ENCODE data around the gene CLDN19. TPM values are rescaled to one million over a fixed set of nuclear protein-coding genes. Genes with fewer than 3 reads are reported as not detected.
A peak's percentile ranks its signal among the peaks of the same experiment; 100 is the strongest.

Gene CLDN19
- total and polyA plus RNA-seq, 9 of the 15 experiments (the other 6 are each of a cell fraction or from before 2014, with no cell fraction given), result not detected

DNA sequence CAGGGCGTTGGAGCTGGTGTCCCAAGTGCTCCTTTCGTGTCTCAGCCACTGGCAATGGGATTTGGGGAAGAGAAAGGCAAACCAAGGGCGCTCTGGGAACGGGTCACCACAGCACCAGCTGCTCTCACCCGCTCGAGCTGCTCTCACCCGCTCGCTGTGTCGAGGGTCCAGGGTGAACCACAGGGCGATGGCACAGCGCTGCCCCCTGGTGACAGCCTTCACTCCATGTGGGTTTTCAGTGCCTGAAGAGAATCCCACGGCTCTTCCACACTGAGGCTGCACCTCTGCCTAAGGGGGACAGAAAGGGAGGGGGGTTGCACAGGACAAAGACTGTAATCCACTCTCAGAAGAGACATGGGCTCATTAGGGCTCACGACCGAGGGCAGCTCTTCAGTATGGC, 7.1 kb upstream of the CLDN19 start:
- Histone ChIP-seq H3K27me3 (ENCODE audit: control insufficient read depth in 2 of 2, insufficient read depth in 2 of 2, low read length in 2 of 2) (peaks cover 0 to 5% of the 10 kb centered on the region in 2 experiments; a peak in 1 of 5 replicates), H3K9me1 (ENCODE audit: control insufficient read depth, insufficient read depth, low read length) (peaks cover 8% of the 10 kb centered on the region), H3K9ac (ENCODE audit: insufficient read depth in 1 of 2, low read depth in 2 of 2, low read length in 2 of 2) (no peak overlapping the region), H3K36me3 (ENCODE audit: control insufficient read depth, insufficient read depth, low read length) (peaks cover 52% of the 10 kb centered on the region), H3K4me3 (no peak overlapping the region), H3K4me1 (replicated peaks in 1 of 2; ENCODE audit: control insufficient read depth in 2 of 2, insufficient read depth in 2 of 2, low read length in 2 of 2) (no peaks in the 10 kb centered on the region), H3K9me3 (replicated peaks; ENCODE audit: control insufficient read depth, insufficient read depth, low read depth, low read length) (no peaks in the 10 kb centered on the region), H4K20me1 (replicated peaks; ENCODE audit: control insufficient read depth, insufficient read depth, low read length) (no peaks in the 10 kb centered on the region), H3K27ac (ENCODE audit: extremely low read depth, low read depth, low read length) (no peak overlapping the region), H2AFZ (ENCODE audit: low read depth, low read length) (no peak overlapping the region), H3K79me2 (ENCODE audit: control insufficient read depth, insufficient read depth, low read length) (no peaks in the 10 kb centered on the region), H3K4me2 (ENCODE audit: insufficient read depth, low read length) (no peak overlapping the region)
- ChIA-PET POLR2A (interaction anchor here (0.5 to 2.1 kb wide), 4 partner anchors 19 to 1641 kb away, joined by 3 to 6 read pairs (median 3); partner anchors contain the start of genes C1orf50, P3H1 and YBX1), CTCF (ENCODE audit: low intra/inter-chr PET ratio) (interaction anchor here (0.7 to 1.4 kb wide), 3 partner anchors 169 to 601 kb away, joined by 3 to 10 read pairs (median 3); no protein-coding TSS in a partner anchor)
- peak; percentile 73 for ATAC-seq
- intact Hi-C loops (cut with micrococcal nuclease) (no loop called here), in situ Hi-C loops (cut with MboI) (loop anchor here (10.0 to 25.0 kb wide), 2 partner anchors 160 to 402 kb away; no protein-coding TSS in a partner anchor)
- 68% methylated on average over 14 of the region's 14 CpGs for WGBS (ENCODE audit: insufficient coverage, low coverage, missing lambda C conversion rate)
- peak; percentile 60 for FAIRE-seq
- peak; percentile 43 to 55 (median 52) for DNase-seq (ENCODE audit: extremely low read depth in 1 of 4, low spot score in 3 of 4)
- BruUV-seq (replicated peaks), result no TSS peak
- TF ChIP-seq ZNF121 (CRISPR knock-in tag; conservative IDR thresholded peaks at IDR 0.05) (no peak), KAT8 (IDR thresholded peaks at IDR 0.05; ENCODE audit: low read depth) (no peak), POLR2H (tag; IDR thresholded peaks at IDR 0.05; ENCODE audit: low read depth) (no peak), DNMT1 (IDR thresholded peaks at IDR 0.05) (no peak), TEAD2 (tag; IDR thresholded peaks at IDR 0.05) (no peak), CEBPG (CRISPR knock-in tag; IDR thresholded peaks at IDR 0.05) (no peak), CEBPG (tag; conservative IDR thresholded peaks at IDR 0.05 in 1 of 2, IDR thresholded peaks at IDR 0.05 in 1 of 2) (no peak), HDGF (IDR thresholded peaks at IDR 0.05) (no peak), NFIX (CRISPR knock-in tag; IDR thresholded peaks at IDR 0.05; ENCODE audit: low read depth) (no peak)
- TF ChIP-seq, protein P1, sequence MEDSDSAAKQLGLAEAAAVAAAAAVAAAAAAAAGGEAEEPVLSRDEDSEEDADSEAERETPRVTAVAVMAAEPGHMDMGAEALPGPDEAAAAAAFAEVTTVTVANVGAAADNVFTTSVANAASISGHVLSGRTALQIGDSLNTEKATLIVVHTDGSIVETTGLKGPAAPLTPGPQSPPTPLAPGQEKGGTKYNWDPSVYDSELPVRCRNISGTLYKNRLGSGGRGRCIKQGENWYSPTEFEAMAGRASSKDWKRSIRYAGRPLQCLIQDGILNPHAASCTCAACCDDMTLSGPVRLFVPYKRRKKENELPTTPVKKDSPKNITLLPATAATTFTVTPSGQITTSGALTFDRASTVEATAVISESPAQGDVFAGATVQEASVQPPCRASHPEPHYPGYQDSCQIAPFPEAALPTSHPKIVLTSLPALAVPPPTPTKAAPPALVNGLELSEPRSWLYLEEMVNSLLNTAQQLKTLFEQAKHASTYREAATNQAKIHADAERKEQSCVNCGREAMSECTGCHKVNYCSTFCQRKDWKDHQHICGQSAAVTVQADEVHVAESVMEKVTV (CRISPR knock-in tag; IDR thresholded peaks at IDR 0.05), result peak; percentile 40; the same call in 1 of the 2 replicates
- TF ChIP-seq, protein P2, sequence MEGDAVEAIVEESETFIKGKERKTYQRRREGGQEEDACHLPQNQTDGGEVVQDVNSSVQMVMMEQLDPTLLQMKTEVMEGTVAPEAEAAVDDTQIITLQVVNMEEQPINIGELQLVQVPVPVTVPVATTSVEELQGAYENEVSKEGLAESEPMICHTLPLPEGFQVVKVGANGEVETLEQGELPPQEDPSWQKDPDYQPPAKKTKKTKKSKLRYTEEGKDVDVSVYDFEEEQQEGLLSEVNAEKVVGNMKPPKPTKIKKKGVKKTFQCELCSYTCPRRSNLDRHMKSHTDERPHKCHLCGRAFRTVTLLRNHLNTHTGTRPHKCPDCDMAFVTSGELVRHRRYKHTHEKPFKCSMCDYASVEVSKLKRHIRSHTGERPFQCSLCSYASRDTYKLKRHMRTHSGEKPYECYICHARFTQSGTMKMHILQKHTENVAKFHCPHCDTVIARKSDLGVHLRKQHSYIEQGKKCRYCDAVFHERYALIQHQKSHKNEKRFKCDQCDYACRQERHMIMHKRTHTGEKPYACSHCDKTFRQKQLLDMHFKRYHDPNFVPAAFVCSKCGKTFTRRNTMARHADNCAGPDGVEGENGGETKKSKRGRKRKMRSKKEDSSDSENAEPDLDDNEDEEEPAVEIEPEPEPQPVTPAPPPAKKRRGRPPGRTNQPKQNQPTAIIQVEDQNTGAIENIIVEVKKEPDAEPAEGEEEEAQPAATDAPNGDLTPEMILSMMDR (IDR thresholded peaks at IDR 0.05 in 2 of 3, conservative IDR thresholded peaks at IDR 0.05 in 1 of 3; ENCODE audit: insufficient read depth in 2 of 3, low read depth in 1 of 3, low read length in 3 of 3), result peak; percentile 70 to 82 (median 74)
- TF ChIP-seq, protein P3, sequence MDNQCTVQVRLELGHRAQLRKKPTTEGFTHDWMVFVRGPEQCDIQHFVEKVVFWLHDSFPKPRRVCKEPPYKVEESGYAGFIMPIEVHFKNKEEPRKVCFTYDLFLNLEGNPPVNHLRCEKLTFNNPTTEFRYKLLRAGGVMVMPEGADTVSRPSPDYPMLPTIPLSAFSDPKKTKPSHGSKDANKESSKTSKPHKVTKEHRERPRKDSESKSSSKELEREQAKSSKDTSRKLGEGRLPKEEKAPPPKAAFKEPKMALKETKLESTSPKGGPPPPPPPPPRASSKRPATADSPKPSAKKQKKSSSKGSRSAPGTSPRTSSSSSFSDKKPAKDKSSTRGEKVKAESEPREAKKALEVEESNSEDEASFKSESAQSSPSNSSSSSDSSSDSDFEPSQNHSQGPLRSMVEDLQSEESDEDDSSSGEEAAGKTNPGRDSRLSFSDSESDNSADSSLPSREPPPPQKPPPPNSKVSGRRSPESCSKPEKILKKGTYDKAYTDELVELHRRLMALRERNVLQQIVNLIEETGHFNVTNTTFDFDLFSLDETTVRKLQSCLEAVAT (IDR thresholded peaks at IDR 0.05), result peak in 1 of 2 experiments; percentile 43; a peak in 1 of 4 replicates
